Measurements from ENCODE around the gene SLC35F1. TPM values are rescaled to one million over a fixed set of nuclear protein-coding genes. Genes with fewer than 3 reads are reported as not detected.

The SLC35F1 gene
- total RNA-seq, 2 donors from 2014 or later: 1.5 to 2.1 TPM

GRCh38 chr6:118260833-118261232 is 353.8 kb downstream of the SLC35F1 start:
- intact Hi-C loops (cut with DNase I): no loop called here
- WGBS: 95% methylated on average over 2 of the region's 2 CpGs

GRCh38 chr6:118263921-118264486 is 356.9 kb downstream of the SLC35F1 start:
- intact Hi-C loops (cut with DNase I): no loop called here
- no peaks in the 10 kb centered on the region for H3K4me1 ChIP-seq (replicated peaks)
- 13% methylated on average over 2 of the region's 2 CpGs for WGBS
- H3K9me3 ChIP-seq: no peaks in the 10 kb centered on the region
- no peaks in the 10 kb centered on the region for H3K27me3 ChIP-seq (replicated peaks; ENCODE audit: insufficient read depth)
- H3K36me3 ChIP-seq: no peaks in the 10 kb centered on the region
- TF ChIP-seq CTCF (IDR thresholded peaks at IDR 0.05) (no peak), POLR2AphosphoS5 (IDR thresholded peaks at IDR 0.05) (no peak), POLR2A (IDR thresholded peaks at IDR 0.05) (no peak)
- no peak for DNase-seq (ENCODE audit: low spot score)
- H3K4me3 ChIP-seq: no peak overlapping the region
- no peak overlapping the region for H3K27ac ChIP-seq

More at GRCh38 chr6:118260833-118261232, 353.8 kb downstream of the SLC35F1 start:
- Histone ChIP-seq H3K4me1 (replicated peaks) (no peaks in the 10 kb centered on the region), H3K4me3 (no peak overlapping the region), H3K27ac (no peak overlapping the region), H3K27me3 (replicated peaks; ENCODE audit: insufficient read depth) (no peaks in the 10 kb centered on the region), H3K9me3 (no peaks in the 10 kb centered on the region), H3K36me3 (no peaks in the 10 kb centered on the region)
- TF ChIP-seq CTCF (IDR thresholded peaks at IDR 0.05) (no peak), POLR2AphosphoS5 (IDR thresholded peaks at IDR 0.05) (no peak), POLR2A (IDR thresholded peaks at IDR 0.05) (no peak)
- DNase-seq (ENCODE audit: low spot score): no peak

- no peak for TF ChIP-seq POLR2AphosphoS5 (IDR thresholded peaks at IDR 0.05)
- TF ChIP-seq POLR2A (IDR thresholded peaks at IDR 0.05): no peak
- TF ChIP-seq CTCF (IDR thresholded peaks at IDR 0.05): no peak
- no peak overlapping the region for H3K4me3 ChIP-seq
- no peak for DNase-seq (ENCODE audit: low spot score)
- H3K27ac ChIP-seq: no peak overlapping the region
- no peaks in the 10 kb centered on the region for H3K36me3 ChIP-seq
- H3K9me3 ChIP-seq: no peaks in the 10 kb centered on the region
- H3K27me3 ChIP-seq (replicated peaks; ENCODE audit: insufficient read depth): no peaks in the 10 kb centered on the region
- intact Hi-C loops (cut with DNase I): no loop called here
- 92% methylated on average over 4 of the region's 4 CpGs for WGBS
- H3K4me1 ChIP-seq (replicated peaks): no peaks in the 10 kb centered on the region
These were observed 362.6 kb downstream of the SLC35F1 start for GRCh38 chr6:118269659-118270058.

- 29% methylated on average over 1 of the region's 1 CpG for WGBS
These were observed 370.6 kb downstream of the SLC35F1 start for GRCh38 chr6:118277631-118278030.

More at GRCh38 chr6:118277631-118278030, 370.6 kb downstream of the SLC35F1 start:
- Histone ChIP-seq H3K4me3 (no peak overlapping the region), H3K36me3 (no peaks in the 10 kb centered on the region), H3K27ac (no peak overlapping the region), H3K9me3 (no peaks in the 10 kb centered on the region), H3K27me3 (replicated peaks; ENCODE audit: insufficient read depth) (no peaks in the 10 kb centered on the region), H3K4me1 (replicated peaks) (no peaks in the 10 kb centered on the region)
- DNase-seq (ENCODE audit: low spot score): no peak
- TF ChIP-seq CTCF (IDR thresholded peaks at IDR 0.05): no peak
- no peak for TF ChIP-seq POLR2AphosphoS5 (IDR thresholded peaks at IDR 0.05)
- TF ChIP-seq POLR2A (IDR thresholded peaks at IDR 0.05): no peak
- intact Hi-C loops (cut with DNase I): no loop called here

All from prostate gland (tissue), 2 donors.